ENCODE data around the gene FREM2. TPM values are rescaled to one million over a fixed set of nuclear protein-coding genes. Genes with fewer than 3 reads are reported as not detected.

FREM2 gene
- total and polyA plus RNA-seq, 9 of the 15 experiments (the other 6 are each of a cell fraction or from before 2014, with no cell fraction given), result under 0.01 to 0.02 TPM; not detected in 7

- Histone ChIP-seq H2AFZ (ENCODE audit: low read depth, low read length) (no peak overlapping the region), H4K20me1 (replicated peaks; ENCODE audit: control insufficient read depth, insufficient read depth, low read length) (no peaks in the 10 kb centered on the region), H3K4me1 (replicated peaks in 1 of 2; ENCODE audit: control insufficient read depth in 2 of 2, insufficient read depth in 2 of 2, low read length in 2 of 2) (no peaks in the 10 kb centered on the region), H3K9ac (ENCODE audit: insufficient read depth in 1 of 2, low read depth in 2 of 2, low read length in 2 of 2) (no peak overlapping the region), H3K9me1 (ENCODE audit: control insufficient read depth, insufficient read depth, low read length) (no peaks in the 10 kb centered on the region), H3K27ac (ENCODE audit: extremely low read depth, low read depth, low read length) (no peak overlapping the region), H3K4me2 (ENCODE audit: insufficient read depth, low read length) (no peak overlapping the region), H3K27me3 (ENCODE audit: control insufficient read depth in 2 of 2, insufficient read depth in 2 of 2, low read length in 2 of 2) (no peaks in the 10 kb centered on the region; a peak in 1 of 5 replicates), H3K4me3 (no peak overlapping the region), H3K36me3 (ENCODE audit: control insufficient read depth, insufficient read depth, low read length) (no peaks in the 10 kb centered on the region), H3K79me2 (ENCODE audit: control insufficient read depth, insufficient read depth, low read length) (no peaks in the 10 kb centered on the region), H3K9me3 (replicated peaks; ENCODE audit: control insufficient read depth, insufficient read depth, low read depth, low read length) (no peaks in the 10 kb centered on the region)
- DNase-seq (ENCODE audit: extremely low read depth in 1 of 4, low spot score in 3 of 4) (no peak), FAIRE-seq (no peak), ATAC-seq (no peak)
- no peak for TF ChIP-seq ZC3H11A (IDR thresholded peaks at IDR 0.05; ENCODE audit: low read depth, low read length)
- TF ChIP-seq HMG20B (CRISPR knock-in tag; IDR thresholded peaks at IDR 0.05), result no peak
- TF ChIP-seq RB1 (IDR thresholded peaks at IDR 0.05; ENCODE audit: low read depth), result no peak
- TF ChIP-seq ZNF384 (IDR thresholded peaks at IDR 0.05; ENCODE audit: low read depth, low read length), result no peak
- intact Hi-C loops (cut with micrococcal nuclease), result no loop called here
- in situ Hi-C loops (cut with MboI), result no loop called here
- no TSS peak for BruUV-seq (replicated peaks)
- POLR2A ChIA-PET, result no interaction called here
- CTCF ChIA-PET (ENCODE audit: low intra/inter-chr PET ratio), result no interaction called here
- WGBS (ENCODE audit: insufficient coverage, low coverage, missing lambda C conversion rate), result 0% methylated on average over 4 of the region's 5 CpGs
Measured at GRCh38 chr13:38758277-38758676, 71.4 kb downstream of the FREM2 start.

GRCh38 chr13:38759390-38759789 lies 72.5 kb downstream of the FREM2 start:
- BruUV-seq (replicated peaks), result no TSS peak
- DNase-seq (ENCODE audit: extremely low read depth in 1 of 4, low spot score in 3 of 4), result peak in 1 of 4 experiments; percentile 4
- Histone ChIP-seq H3K4me1 (replicated peaks in 1 of 2; ENCODE audit: control insufficient read depth in 2 of 2, insufficient read depth in 2 of 2, low read length in 2 of 2) (no peaks in the 10 kb centered on the region), H3K9me1 (ENCODE audit: control insufficient read depth, insufficient read depth, low read length) (no peaks in the 10 kb centered on the region), H4K20me1 (replicated peaks; ENCODE audit: control insufficient read depth, insufficient read depth, low read length) (no peaks in the 10 kb centered on the region), H3K27me3 (ENCODE audit: control insufficient read depth in 2 of 2, insufficient read depth in 2 of 2, low read length in 2 of 2) (no peaks in the 10 kb centered on the region; a peak in 1 of 5 replicates), H3K9me3 (replicated peaks; ENCODE audit: control insufficient read depth, insufficient read depth, low read depth, low read length) (no peaks in the 10 kb centered on the region), H3K36me3 (ENCODE audit: control insufficient read depth, insufficient read depth, low read length) (no peaks in the 10 kb centered on the region), H3K79me2 (ENCODE audit: control insufficient read depth, insufficient read depth, low read length) (no peaks in the 10 kb centered on the region), H2AFZ (ENCODE audit: low read depth, low read length) (no peak overlapping the region), H3K9ac (ENCODE audit: insufficient read depth in 1 of 2, low read depth in 2 of 2, low read length in 2 of 2) (no peak overlapping the region), H3K27ac (ENCODE audit: extremely low read depth, low read depth, low read length) (no peak overlapping the region), H3K4me3 (no peak overlapping the region), H3K4me2 (ENCODE audit: insufficient read depth, low read length) (no peak overlapping the region)
- CTCF ChIA-PET (ENCODE audit: low intra/inter-chr PET ratio), result no interaction called here
- intact Hi-C loops (cut with micrococcal nuclease), result no loop called here
- FAIRE-seq, result no peak
- in situ Hi-C loops (cut with MboI), result no loop called here
- ATAC-seq, result no peak
- TF ChIP-seq SIX5 (IDR thresholded peaks at IDR 0.05; ENCODE audit: borderline replicate concordance in 1 of 2, insufficient read depth in 1 of 2, low read depth in 1 of 2, low read length in 2 of 2), result no peak
- no peak for TF ChIP-seq PBX2 (CRISPR knock-in tag; IDR thresholded peaks at IDR 0.05; ENCODE audit: low read depth)
- peak; percentile 37; the same call in 1 of the 2 replicates for TF ChIP-seq PBX2 (tag; conservative IDR thresholded peaks at IDR 0.05; ENCODE audit: low read depth)
- TF ChIP-seq MEIS2 (IDR thresholded peaks at IDR 0.05; ENCODE audit: partially characterized antibody), result peak; percentile 79
- TF ChIP-seq TCF3 (CRISPR knock-in tag; IDR thresholded peaks at IDR 0.05), result no peak
- WGBS (ENCODE audit: insufficient coverage, low coverage, missing lambda C conversion rate), result 0% methylated on average over 3 of the region's 4 CpGs
- POLR2A ChIA-PET, result interaction anchor here (1.0 kb wide), 1 partner anchor 12 kb away, joined by 4 read pairs; no protein-coding TSS in a partner anchor
